Upper lobe of left lung (tissue), 4 donors: ENCODE results near the gene ULK1.

Source experiments
- CTCF ChIP-seq, 6 experiments: fragments of 450-650 bp in 4 of 6; fragments of 200-600 bp in 2 of 6; sonication (generic) in 2 of 6; IDR thresholded peaks; one replicate each; pipeline ENCODE4 v1.5.1; 2016 to 2019; ENCODE audit warnings: antibody characterized with exemption in 6 of 6
- EP300 ChIP-seq, 4 donors: sonication (generic); formaldehyde crosslinking; IDR thresholded peaks; one replicate each; pipeline ENCODE4 v1.5.1; 2017; ENCODE audit warnings: antibody characterized with exemption in 4 of 4, control low read depth in 2 of 4

DNA sequence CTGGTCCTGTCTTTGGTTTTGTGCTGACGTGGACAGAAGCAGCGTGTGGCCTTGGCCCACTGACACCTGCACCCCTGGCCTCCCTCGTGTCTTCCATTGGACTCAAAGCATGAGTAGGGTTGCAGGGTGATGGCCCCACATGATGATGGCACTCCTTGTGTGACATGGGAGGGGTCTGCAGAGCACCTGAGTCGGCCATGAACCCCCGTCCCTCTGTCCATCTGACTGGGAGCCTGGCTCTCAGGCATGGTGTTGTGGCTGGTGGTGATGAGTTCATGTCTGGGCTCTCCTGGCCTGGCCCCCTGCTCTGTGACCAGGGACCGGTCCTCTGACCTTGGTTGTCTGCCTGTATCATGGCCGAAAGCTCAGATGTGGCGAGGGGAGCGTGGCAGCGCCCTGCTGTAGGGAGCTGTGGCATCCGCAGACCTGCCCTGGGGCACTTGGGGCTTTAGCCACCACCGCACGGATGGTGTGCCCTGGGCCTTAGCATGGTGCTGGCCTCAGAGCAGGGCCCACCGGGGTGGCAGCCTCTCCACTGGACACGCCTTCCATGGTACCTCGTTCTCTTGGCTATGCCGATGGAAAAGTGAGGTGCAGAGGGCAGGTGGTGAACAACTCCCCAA is 16.7 kb downstream of the ULK1 start:
- TF ChIP-seq CTCF (IDR thresholded peaks at IDR 0.05) = no peak
- TF ChIP-seq EP300 (IDR thresholded peaks at IDR 0.05) = no peak
